HepG2 (cell line): ENCODE data around the gene POP7. TPM values are rescaled to one million over a fixed set of nuclear protein-coding genes. Genes with fewer than 3 reads are reported as not detected.
"Not testable (repeated sequence)": the region's sequence is repeated elsewhere in the genome, so short reads cannot be mapped to it uniquely, and the experiment has no call there.

Experiments
- ATAC-seq: fragments of 200-7000 bp; cut with Tn5 transposase; 3 replicates; pipeline ENCODE4 v1.9.1; 2020; ENCODE audit warnings: mild to moderate bottlenecking, moderate library complexity
- BruUV-seq: library from RNA; stranded (reverse); fragments of 400-500 nt; replicated peaks from 2 replicates; lab custom pipeline; 2021; lab: Mats Ljungman, UMichigan
- CTCF ChIA-PET: fragments of 300-600 bp; formaldehyde crosslinking; extraction: SDS; loops from one replicate; lab custom pipeline; 2021; ENCODE audit warnings: low total read pairs, inconsistent platforms, low intra/inter-chr PET ratio; lab: Yijun Ruan, JAX
- POLR2A ChIA-PET: fragments of 350-600 bp; sonication (Branson Sonifier 250); formaldehyde crosslinking; loops from one replicate; lab custom pipeline; 2020; ENCODE audit warnings: antibody characterized with exemption, inconsistent platforms; lab: Yijun Ruan, JAX
- DNase-seq: peaks from one replicate; pipeline ENCODE4 v3.0.0-alpha.2; 2015; ENCODE audit warnings: low spot score
- FAIRE-seq: peaks from 3 replicates; lab custom pipeline; 2011; peaks lifted over from hg19 to GRCh38; lab: Jason Lieb, UNC
- H2AFZ ChIP-seq: one replicate; pipeline ENCODE4 v1.6.1; 2011; ENCODE audit warnings: low read length, inconsistent platforms
- H3K27ac ChIP-seq: fragments of 300-600 bp; 3 replicates; pipeline ENCODE4 v1.8.0; 2011; ENCODE audit warnings: mixed run types, mild to moderate bottlenecking, mixed read lengths, low read length, inconsistent platforms; ENCODE audit not compliant: insufficient read depth; ENCODE audit errors: extremely low read length
- H3K27me3 ChIP-seq, 2 experiments: fragments of 200-600 bp in 1 of 2; 2 replicates in 1 of 2; 3 replicates in 1 of 2; pipeline versions ENCODE4 v1.6.0 to v1.8.0; 2011; ENCODE audit warnings: low read length in 2 of 2, mild to moderate bottlenecking in 2 of 2, moderate library complexity in 2 of 2, inconsistent platforms in 1 of 2; ENCODE audit not compliant: insufficient read depth in 2 of 2, control insufficient read depth in 1 of 2
- H3K36me3 ChIP-seq, 2 experiments: fragments of 200-600 bp in 1 of 2; replicated peaks in 1 of 2; 2 replicates in 1 of 2; 3 replicates in 1 of 2; pipeline versions ENCODE4 v1.5.1 to v1.8.0; 2011; ENCODE audit warnings: low read length in 2 of 2, inconsistent platforms in 1 of 2; ENCODE audit not compliant: insufficient read depth in 2 of 2, control insufficient read depth in 1 of 2
- H3K4me1 ChIP-seq: 2 replicates; pipeline ENCODE4 v1.5.1; 2012; ENCODE audit warnings: low read length, inconsistent platforms; ENCODE audit not compliant: insufficient read depth
- H3K4me2 ChIP-seq: 2 replicates; pipeline ENCODE4 v1.6.0; 2011; ENCODE audit warnings: low read depth, low read length, inconsistent platforms
- H3K4me3 ChIP-seq, 3 experiments: fragments of 200-600 bp in 1 of 3; sonication (generic), shearing (Covaris generic) in 1 of 3; replicated peaks in 1 of 3; 2 replicates each; pipeline ENCODE4 v1.5.1; 2011 to 2016; ENCODE audit warnings: low read length in 3 of 3, inconsistent platforms in 2 of 3, low read depth in 2 of 3, mild to moderate bottlenecking in 2 of 3, control low read depth in 1 of 3, mixed read lengths in 1 of 3; ENCODE audit not compliant: insufficient read depth in 1 of 3
- H3K79me2 ChIP-seq: one replicate; pipeline ENCODE4 v1.6.1; 2011; ENCODE audit warnings: low read length, inconsistent platforms; ENCODE audit not compliant: insufficient read depth
- H3K9ac ChIP-seq: 2 replicates; pipeline ENCODE4 v1.6.0; 2011; ENCODE audit warnings: mild to moderate bottlenecking, low read depth, low read length, inconsistent platforms; ENCODE audit not compliant: insufficient read depth
- H3K9me3 ChIP-seq: 2 replicates; pipeline ENCODE4 v1.5.1; 2012; ENCODE audit warnings: mild to moderate bottlenecking, low read length
- H4K20me1 ChIP-seq: 2 replicates; pipeline ENCODE4 v1.6.0; 2011; ENCODE audit warnings: inconsistent platforms, mild to moderate bottlenecking, low read length, moderate library complexity; ENCODE audit not compliant: insufficient read depth
- BRCA1 ChIP-seq: sonication (generic); formaldehyde crosslinking; IDR thresholded peaks from 2 replicates; pipeline ENCODE4 v1.4.0; 2020; ENCODE audit warnings: missing genetic modification reagents
- CEBPB ChIP-seq: IDR thresholded peaks from 2 replicates; pipeline ENCODE4 v1.6.1; 2011; ENCODE audit warnings: low read depth, low read length, improper control_type of control experiment, borderline replicate concordance
- SCMH1 ChIP-seq: sonication (generic); formaldehyde crosslinking; IDR thresholded peaks from 2 replicates; pipeline ENCODE4 v1.9.0; 2021; ENCODE audit warnings: missing genetic modification reagents, mild to moderate bottlenecking, borderline replicate concordance
- ZNF121 ChIP-seq: sonication (generic); formaldehyde crosslinking; IDR thresholded peaks from 2 replicates; pipeline ENCODE4 v1.5.0; 2020; ENCODE audit warnings: mild to moderate bottlenecking, missing genetic modification reagents
- ZNF598 ChIP-seq: sonication (generic); formaldehyde crosslinking; IDR thresholded peaks from 2 replicates; pipeline ENCODE4 v1.5.1; 2020; ENCODE audit warnings: mild to moderate bottlenecking, missing genetic modification reagents, borderline replicate concordance
- WGBS: methylation state at CpG from one replicate; pipeline ENCODE4 v1.1.6; 2017; ENCODE audit warnings: low lambda C conversion rate; 5-methylcytosine and 5-hydroxymethylcytosine counted together
- in situ Hi-C: cut with HindIII; loops from 2 replicates; pipeline ENCODE4 v1.10.0; 2017; ENCODE audit warnings: low pct_unique_long_range_greater_than_20kb; ENCODE audit not compliant: extremely low pct_ligation_motif_present
- intact Hi-C: fragments of 100-400 bp; cut with micrococcal nuclease; formaldehyde crosslinking; loops from one replicate; pipeline ENCODE4 v1.10.0; 2022; ENCODE audit not compliant: unreplicated experiment
- polyA plus RNA-seq, 8 experiments: library from polyadenylated mRNA; depleted of rRNA in 3 of 8; stranded (reverse) in 7 of 8; unstranded in 1 of 8; fragments of >200 nt; fragmentation: Illumina TruSeq in 4 of 8; extraction: Trizol in 4 of 8; gene quantifications; 2 replicates each; pipeline versions ENCODE4 v1.2.1 to v1.2.3, GENCODE V29; 2011 to 2016; ENCODE audit warnings: low read depth in 4 of 8, missing spikeins in 1 of 8, mixed read lengths in 1 of 8; ENCODE audit not compliant: insufficient read depth in 1 of 8
- total RNA-seq, 5 experiments: library from RNA; depleted of rRNA; stranded (reverse); fragments of >200 nt; fragmentation: Illumina TruSeq; extraction: Trizol; gene quantifications; 2 replicates each; pipeline ENCODE4 v1.2.3, GENCODE V29; 2016; ENCODE audit warnings: low read depth in 1 of 5
- TF ChIP-seq, protein P1 (sequence below): sonication (generic); formaldehyde crosslinking; IDR thresholded peaks from 2 replicates; pipeline ENCODE4 v1.5.0; 2020; ENCODE audit warnings: mild to moderate bottlenecking, missing genetic modification reagents

Gene POP7
- total and polyA plus RNA-seq, 2 of the 13 experiments (the other 11 are each of a cell fraction or from before 2014, with no cell fraction given), result 63.9 to 91.1 TPM

DNA sequence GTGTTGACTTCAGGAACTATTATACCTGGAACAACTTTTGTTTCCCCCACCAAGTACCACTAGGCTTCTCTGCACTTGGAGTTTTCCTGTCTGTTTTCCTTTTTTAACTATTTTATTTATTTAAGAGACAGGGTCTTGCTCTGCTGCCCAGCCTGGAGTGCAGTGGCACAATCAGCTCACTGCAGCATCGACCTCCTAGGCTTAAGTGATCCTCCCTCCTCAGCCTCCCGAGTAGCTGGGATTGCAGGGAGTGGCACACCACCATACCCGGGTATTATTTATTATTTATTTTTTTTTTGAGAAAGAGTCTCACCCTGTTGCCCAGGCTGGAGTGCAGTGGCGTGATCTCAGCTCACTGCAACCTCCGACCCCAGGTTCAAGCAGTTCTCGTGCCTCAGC is 9.8 kb upstream of the POP7 start:
- no peak overlapping the region for H3K4me2 ChIP-seq

DNA sequence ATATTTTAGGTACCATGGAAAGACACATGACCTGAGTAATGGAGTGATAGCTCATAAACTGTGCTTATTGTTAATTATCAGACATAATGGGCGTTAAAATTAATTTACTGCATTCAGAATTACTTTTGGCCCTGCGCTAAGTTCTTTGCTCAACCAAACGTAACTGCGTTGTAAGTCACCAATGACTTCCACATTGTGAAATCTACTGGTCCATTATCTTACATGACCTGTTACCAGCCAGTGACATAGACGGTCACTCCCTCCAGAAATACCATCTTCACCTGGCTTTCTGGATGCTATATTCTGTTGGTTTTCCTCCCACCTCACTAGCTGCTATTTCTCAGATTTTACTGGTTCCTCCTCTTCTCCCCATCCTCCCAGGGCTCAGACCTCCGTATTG is 6.9 kb upstream of the POP7 start:
- DNase-seq (no peak), ATAC-seq (no peak), FAIRE-seq (no peak)
- TF ChIP-seq SCMH1 (CRISPR knock-in tag) (no peak), CEBPB (0 out of 2 replicates have a peak, but pooled peaks have one; percentile 14), BRCA1 (no peak)
- intact Hi-C loops (no loop called here), in situ Hi-C loops (loop anchor here (10.0 kb wide), 1 partner anchor 234 kb away; the partner anchor contains the start of gene SPACDR)
- Histone ChIP-seq H3K27me3 (no peaks in the 10 kb centered on the region), H3K9me3 (no peaks in the 10 kb centered on the region), H3K4me2 (no peak overlapping the region), H3K9ac (no peak overlapping the region), H2AFZ (no peak overlapping the region), H3K27ac (no peak overlapping the region), H3K4me3 (no peak overlapping the region), H3K36me3 (no peaks in the 10 kb centered on the region), H3K79me2 (no peaks in the 10 kb centered on the region), H3K4me1 (0 out of 2 replicates have a peak, but pooled peaks cover 10% of the 10 kb centered on the region), H4K20me1 (no peaks in the 10 kb centered on the region)
- 25% methylated on average over 5 of the region's 6 CpGs for WGBS
- CTCF ChIA-PET, result no interaction called here
- POLR2A ChIA-PET, result no interaction called here
- no TSS peak for BruUV-seq

More for the DNA sequence above, 9.8 kb upstream of the POP7 start:
- ChIA-PET CTCF (no interaction called here), POLR2A (interaction anchor here (0.9 to 3.9 kb wide), 2 partner anchors 9 to 78 kb away, joined by 4 to 18 read pairs; partner anchors contain the start of gene POP7)
- Histone ChIP-seq H3K27ac (no peak overlapping the region), H3K79me2 (peaks cover 24% of the 10 kb centered on the region), H3K27me3 (no peaks in the 10 kb centered on the region), H4K20me1 (peaks cover 15% of the 10 kb centered on the region), H3K36me3 (0 out of 5 replicates have a peak, but pooled peaks cover 0 to 1% of the 10 kb centered on the region in 2 experiments), H2AFZ (no peak overlapping the region), H3K9me3 (no peaks in the 10 kb centered on the region), H3K9ac (no peak overlapping the region), H3K4me3 (no peak overlapping the region), H3K4me1 (peaks cover 29% of the 10 kb centered on the region)
- intact Hi-C loops, result no loop called here
- DNase-seq (no peak), FAIRE-seq (no peak), ATAC-seq (no peak)
- 58% methylated on average over 6 of the region's 6 CpGs for WGBS
- TF ChIP-seq, protein P1, sequence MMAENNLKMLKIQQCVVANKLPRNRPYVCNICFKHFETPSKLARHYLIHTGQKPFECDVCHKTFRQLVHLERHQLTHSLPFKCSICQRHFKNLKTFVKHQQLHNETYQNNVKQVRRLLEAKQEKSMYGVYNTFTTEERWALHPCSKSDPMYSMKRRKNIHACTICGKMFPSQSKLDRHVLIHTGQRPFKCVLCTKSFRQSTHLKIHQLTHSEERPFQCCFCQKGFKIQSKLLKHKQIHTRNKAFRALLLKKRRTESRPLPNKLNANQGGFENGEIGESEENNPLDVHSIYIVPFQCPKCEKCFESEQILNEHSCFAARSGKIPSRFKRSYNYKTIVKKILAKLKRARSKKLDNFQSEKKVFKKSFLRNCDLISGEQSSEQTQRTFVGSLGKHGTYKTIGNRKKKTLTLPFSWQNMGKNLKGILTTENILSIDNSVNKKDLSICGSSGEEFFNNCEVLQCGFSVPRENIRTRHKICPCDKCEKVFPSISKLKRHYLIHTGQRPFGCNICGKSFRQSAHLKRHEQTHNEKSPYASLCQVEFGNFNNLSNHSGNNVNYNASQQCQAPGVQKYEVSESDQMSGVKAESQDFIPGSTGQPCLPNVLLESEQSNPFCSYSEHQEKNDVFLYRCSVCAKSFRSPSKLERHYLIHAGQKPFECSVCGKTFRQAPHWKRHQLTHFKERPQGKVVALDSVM (CRISPR knock-in tag), result peak; percentile 42; the same call in 1 of the 2 replicates
- TF ChIP-seq ZNF598 (CRISPR knock-in tag) (no peak), ZNF121 (CRISPR knock-in tag) (peak; percentile 73; the same call in 1 of the 2 replicates)
- BruUV-seq, result no TSS peak
- in situ Hi-C loops, result loop anchor here (10.0 kb wide), 1 partner anchor 231 kb away; the partner anchor contains the start of gene SPACDR

DNA sequence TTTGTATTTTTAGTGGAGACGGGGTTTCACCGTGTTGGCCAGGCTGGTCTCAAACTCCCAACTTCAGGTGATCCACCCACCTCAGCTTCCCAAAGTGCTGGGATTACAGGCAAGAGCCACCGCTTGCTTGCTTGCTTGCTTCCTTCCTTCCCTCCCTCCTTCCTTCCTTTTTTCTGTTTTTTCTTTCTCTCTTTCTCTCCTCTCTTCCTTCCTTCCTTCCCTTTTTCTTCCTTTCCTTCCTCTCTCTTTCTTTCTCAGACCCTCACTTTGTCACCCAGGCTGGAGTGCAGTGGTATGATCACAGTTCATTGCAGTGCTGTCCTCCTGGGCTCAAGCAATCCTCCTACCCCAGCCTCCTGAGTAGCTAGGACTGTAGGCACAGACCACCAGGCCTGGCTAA is 4.8 kb upstream of the POP7 start:
- POLR2A ChIA-PET, H3K27me3 ChIP-seq, ATAC-seq, FAIRE-seq, intact Hi-C loops, H3K36me3 ChIP-seq, H3K4me3 ChIP-seq, H3K9me3 ChIP-seq, H3K4me2 ChIP-seq, DNase-seq, H3K79me2 ChIP-seq, BruUV-seq, H3K9ac ChIP-seq, H3K27ac ChIP-seq, CTCF ChIA-PET, H2AFZ ChIP-seq, H4K20me1 ChIP-seq: not testable (repeated sequence)
- in situ Hi-C loops, result loop anchor here (10.0 kb wide), 1 partner anchor 154 kb away; the partner anchor contains the start of gene SLC12A9
- WGBS, result 86% methylated on average over 3 of the region's 3 CpGs
- H3K4me1 ChIP-seq, result peaks cover 10% of the 10 kb centered on the region
